Iris pigment epithelial cell (primary cell): ENCODE measurements around the gene CCDC184.

ENCODE experiments used
- DNase-seq: peaks from one replicate; pipeline ENCODE4 v3.0.0-alpha.2; 2011; ENCODE audit warnings: low read depth

Gene CCDC184

DNA sequence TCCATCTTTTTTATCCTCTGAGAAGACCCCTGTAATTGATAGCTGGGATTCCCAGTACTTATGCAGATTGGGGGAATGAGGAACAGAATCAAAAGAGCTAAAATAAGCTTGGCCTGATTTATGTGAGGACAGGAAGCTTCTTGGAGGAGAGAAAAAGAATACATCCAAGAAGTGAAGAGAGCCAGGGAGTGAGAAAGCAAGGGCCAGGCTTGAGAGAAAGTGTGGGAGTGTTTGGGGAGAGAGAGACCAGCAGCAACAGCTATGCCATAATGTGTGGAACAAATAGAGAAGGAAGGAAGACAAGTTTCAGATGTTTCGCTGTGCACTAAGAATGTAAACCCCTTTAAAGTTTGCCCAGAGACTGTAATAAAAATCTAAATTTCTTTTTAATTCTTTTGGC is 4.0 kb upstream of the CCDC184 start:
- DNase-seq = no peak

DNA sequence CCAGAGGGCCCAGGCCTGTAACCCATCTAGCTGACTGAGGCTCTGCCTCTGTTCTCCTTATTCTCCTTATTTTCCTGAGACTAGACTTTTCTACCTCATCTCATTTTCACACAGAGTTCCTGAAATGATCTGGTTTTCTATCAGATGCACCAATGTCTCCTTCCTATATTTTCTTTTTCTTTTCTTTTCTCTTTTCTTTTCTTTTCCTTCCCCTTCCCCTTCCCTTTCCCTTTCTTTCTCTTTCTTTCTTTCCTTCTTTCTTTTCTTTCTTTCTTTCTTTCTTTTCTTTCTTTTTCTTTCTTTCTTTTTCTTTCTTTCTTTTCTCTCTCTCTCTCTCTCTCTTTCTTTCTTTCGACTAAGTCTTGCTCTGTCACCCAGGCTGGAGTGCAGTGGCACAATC is 3.0 kb upstream of the CCDC184 start:
- no peak for DNase-seq

DNA sequence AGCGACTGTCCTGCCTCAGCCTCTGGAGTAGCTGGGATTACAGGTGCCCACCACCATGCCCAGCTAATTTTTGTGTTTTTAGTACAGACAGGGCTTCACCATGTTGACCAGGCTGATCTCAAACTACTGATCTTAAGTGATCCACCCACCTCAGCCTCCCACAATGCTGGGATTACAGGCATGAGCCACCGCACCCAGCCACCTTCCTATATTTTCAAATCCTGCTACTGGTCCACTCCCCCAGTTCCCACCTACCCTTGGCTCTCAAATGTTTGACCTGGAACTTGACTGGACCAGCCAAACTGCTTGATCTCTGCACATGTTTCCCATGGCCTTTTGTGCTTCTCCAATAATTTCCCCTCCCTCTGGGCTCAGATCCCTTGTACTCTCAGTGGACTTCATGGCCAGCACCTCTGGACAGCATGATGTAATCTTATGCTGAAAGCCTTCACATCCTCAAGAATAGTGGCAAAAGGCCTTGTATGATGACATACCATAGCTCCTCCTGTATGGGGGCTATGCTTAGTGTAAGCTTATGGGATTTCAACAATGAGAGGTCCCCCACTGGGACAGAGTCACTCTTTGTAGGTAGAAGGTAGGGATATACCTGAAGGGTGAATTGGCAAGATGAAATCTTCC is 2.5 kb upstream of the CCDC184 start:
- DNase-seq = no peak

DNA sequence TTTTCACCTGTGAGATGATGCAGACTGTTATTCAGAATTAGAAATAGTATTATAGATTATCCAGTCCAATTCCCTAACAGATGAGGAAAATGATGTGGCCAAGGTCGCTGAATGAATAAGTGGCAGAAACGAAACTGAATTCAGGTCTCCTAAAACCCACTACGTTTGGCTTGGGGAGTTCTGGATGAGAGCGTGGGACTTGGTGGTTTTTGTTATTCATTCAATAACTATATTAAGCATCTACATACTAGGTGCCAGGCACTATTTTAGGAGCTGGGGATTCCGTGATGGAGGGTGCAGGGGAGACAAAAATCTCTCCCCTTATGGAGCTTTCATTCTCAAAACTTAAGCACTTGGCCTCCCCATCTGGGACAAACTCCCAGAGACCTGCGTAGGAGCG is 813 bp upstream of the CCDC184 start:
- DNase-seq = no peak

DNA sequence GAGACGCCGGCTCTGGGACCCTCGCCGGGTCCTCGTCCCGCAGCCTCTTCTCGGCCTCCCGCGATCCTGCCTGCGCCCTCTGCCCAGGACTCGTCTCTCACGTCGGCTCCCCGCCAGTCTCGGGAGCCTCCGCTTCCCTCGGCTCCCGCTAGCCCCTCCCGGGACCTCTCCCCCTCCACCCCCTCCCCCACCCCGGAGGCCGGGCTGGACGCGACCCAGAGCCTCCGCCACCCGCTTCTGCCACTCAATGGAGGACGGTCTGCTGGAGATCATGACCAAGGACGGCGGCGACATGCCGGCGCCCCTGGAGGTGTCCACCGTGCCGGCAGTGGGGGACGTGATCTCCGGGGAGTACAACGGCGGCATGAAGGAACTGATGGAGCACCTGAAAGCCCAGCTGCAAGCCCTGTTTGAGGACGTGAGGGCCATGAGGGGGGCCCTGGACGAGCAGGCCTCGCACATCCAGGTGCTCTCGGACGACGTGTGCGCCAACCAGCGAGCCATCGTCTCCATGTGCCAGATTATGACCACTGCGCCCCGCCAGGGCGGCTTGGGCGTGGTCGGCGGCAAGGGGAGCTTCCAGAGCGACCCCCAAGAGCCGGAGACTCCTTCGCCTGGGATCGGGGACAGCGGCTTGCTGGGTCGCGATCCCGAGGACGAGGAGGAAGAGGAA is 568 bp downstream of the CCDC184 start:
- DNase-seq = no peak

DNA sequence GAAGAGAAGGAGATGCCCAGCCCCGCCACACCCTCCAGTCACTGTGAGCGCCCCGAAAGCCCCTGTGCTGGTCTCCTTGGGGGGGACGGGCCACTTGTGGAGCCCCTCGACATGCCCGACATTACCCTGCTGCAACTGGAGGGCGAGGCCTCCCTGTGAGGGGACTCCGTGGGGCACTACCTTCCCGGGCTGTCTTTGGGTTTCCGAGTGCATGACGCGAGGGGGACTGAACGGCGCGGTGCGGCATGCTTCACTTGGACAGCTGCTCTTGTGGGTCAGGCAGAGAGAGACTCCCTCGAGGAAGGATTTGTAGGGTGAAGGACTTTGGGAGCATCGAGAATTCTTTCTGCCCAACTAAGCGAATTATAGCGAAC is 1.1 kb downstream of the CCDC184 start:
- DNase-seq = no peak

DNA sequence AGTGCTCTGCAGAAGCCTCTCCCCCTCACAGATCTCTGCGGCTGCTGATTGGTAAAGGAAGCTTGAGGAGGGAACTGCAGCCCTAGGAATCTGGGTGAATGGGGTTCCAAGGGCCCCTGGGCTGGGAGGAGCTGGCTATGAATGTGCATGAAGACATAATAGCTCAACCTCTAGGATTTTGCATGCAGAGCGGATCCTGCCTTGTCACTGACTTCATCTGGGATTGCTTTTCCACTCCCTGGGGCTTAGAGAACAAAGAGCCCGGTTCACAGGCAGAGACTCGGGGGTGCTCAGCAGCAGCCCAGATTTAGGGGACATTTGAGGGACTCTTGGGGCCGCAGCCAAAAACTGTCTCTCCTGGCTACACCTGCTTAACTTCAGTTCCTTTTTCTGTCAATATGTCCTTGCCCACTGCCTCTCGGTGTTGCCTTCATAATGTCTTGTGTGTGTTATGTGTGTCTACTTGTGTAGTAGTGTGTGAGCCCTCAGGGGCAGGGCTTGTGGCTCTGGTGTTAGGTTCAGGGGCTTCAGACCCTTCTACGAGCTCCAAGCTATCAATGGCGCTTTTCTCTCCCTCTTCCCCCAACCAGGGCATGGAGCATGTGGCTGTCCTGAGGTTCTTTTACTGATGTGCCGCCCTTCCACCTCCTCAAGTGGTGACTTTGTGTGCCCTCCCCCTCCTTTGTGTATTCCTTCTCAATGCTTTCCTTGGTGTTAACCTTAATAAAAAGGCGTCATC is 1.9 kb downstream of the CCDC184 start:
- DNase-seq = peak; percentile 15

GRCh38 chr12:48187916-48188695 is 4.7 kb downstream of the CCDC184 start:
- DNase-seq = no peak

DNA sequence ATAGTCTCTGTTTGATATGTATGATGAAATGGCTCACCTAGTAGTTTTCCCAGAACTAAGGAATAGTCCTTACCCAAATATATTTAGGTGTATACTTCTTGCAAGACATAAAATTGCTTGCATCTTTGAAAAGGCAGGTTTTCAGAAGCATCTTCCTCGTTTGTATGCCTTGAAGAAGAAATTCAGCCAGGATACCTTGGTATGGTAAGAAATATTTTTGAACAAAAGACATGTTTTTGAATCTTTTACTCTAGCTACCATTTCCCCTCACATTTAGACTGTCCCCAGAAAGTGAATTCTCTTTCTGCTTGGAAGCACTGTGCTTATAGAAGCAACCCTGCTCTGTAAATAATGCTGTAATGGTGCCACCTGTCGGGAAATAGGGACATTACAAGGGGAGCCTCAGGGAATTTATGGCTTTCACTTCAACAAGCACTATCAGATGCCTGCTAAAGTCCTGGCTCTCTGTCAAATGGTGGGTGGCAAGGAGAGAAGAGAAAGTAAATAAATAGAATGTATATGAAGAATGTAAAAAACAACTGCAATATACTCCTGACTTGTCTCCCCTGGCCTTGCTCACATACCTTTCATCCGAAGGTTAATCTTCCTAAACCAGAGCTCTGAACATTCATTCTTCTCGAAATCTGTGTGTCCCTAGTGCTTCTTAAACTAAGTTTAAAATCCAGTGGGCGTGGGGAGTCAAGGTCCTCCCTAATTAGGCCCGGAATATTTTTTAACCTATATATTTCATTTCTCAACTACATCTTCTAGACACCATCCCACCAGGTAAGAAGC is 6.1 kb downstream of the CCDC184 start:
- DNase-seq = peak; percentile 67

DNA sequence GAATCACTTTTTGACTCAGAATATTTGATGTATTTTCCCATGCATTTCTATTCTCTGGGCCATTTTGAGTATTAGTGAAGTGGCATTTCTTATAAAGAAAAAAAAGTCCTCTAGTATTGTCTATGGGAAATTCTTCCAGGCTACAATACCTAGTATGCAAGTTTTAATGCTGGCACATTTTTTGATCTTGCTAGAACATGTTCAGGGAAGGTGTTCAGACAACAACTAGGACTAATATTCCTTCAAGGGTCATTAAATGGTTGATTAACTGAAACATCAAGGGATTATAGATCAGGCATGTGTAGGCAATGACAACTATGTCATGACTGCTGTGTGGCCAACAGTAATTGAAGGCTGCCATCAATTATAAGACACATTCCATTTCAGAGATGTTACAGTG is 7.7 kb downstream of the CCDC184 start:
- DNase-seq = no peak

DNA sequence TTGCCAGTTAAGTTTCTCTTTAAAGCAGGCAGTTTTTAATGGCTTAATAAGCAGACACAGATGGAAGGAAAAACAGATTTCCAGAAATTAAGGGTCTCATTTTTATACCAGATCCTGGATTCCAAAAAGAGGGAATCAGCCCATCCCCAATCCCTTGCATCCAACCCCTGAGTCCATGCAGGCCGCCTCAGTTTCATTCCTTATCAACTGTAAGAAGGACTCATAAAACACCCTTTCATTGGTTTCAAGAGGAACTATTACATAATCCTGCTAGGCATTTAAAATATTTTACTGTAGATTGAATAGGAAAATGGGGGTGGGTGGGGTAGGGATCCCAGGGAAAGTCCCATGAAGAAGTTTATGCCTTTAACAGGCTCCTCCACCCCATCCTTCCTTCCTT is 9.4 kb downstream of the CCDC184 start:
- DNase-seq = no peak

DNA sequence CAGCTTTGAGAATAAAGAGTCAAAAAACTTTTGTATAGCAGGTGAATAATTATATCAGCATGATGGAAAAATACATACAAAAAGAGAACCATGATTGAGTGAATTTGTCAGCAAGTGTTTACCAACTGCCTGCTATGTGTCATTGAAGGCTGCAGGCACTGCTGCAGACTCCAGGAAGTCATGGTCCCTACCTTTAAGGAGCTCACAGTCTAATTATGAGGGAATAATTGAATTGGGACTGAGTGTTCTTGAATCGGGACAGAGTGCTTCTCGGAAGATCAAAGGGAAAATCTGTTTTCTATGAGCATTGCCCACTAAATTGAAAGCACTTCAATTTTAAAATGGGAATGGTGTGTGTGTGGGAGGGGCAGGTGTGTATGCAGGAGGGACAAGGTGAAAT is 10.2 kb downstream of the CCDC184 start:
- no peak for DNase-seq

DNA sequence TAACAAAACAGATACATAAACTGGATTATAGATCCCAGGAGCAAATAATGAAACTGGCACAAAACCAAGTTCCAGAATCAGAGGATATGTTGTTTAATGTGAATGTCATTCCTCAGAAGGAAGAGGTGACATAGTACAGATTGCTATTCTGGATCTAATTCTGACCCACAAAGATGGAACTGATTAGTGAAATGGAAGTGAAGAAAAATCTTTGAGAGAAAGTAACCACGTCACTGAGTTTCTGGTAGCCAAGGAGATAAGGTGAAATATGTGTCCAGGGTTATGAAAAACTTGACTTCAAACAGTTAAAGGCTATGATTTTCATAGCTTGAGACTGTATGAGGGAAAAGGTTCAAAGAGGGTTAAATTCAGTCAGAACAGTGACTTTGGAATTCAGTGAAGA is 11.4 kb downstream of the CCDC184 start:
- DNase-seq = peak; percentile 24

DNA sequence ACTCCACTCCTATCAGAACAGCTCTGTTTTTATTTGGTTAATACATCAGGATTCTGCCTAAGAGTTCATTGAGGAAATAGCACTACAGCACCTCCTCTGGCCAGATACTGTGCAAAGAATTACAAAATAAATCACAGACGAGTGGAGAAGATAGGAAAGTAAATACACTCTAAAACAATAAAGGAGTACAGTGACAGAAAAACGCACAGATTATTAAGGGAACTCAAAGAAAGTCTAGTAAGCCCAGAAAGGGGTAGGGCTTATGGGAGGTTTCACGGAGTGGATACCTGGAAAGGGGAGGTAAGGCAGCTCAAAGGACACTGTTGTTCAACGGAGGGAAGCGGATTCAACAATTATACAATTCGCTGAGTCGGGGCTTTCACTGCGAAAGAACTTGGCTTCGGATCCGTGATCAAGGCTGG is 14.1 kb downstream of the CCDC184 start:
- DNase-seq = peak; percentile 59

DNA sequence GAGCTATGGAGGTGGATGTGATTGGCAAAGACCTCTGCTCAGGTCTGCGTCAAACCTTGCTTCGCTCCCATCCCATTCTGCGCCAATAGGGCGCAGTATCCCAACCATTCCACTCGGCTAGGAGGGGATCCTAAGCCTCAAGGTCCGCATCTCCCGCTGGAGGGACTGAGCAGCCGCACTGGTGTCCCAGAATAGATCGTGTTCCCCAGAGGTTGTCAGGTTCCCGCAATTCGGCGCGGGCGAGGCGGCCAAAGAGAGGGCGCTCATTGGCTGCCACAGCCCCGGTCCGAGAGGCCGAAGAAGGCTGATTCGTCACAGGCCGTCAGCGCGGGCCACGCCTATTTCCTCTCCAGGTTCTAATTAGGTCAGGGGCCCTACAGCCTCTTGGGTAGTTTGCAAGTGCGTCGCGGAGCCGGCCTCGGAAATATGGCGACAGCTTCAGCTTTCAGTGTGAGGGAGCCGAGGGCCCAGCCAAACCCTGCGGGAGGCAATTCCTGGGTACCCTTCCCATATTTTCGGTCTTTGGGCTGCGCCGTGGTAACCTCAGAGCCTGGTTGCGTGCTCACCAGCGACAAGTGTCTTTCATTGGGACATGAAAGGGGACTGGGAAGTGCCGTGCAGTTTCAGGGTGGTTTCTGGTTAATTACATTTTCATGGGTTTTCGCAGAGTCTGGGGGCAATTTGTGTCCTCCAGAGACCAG is 14.7 kb downstream of the CCDC184 start:
- DNase-seq = peak; percentile 96

GRCh38 chr12:48198672-48198971 is 15.2 kb downstream of the CCDC184 start:
- DNase-seq = peak; percentile 22

- no peak for DNase-seq
Observed at GRCh38 chr12:48198985-48199384, 15.5 kb downstream of the CCDC184 start.

GRCh38 chr12:48199774-48200221 is 16.4 kb downstream of the CCDC184 start:
- peak; percentile 82 for DNase-seq

- DNase-seq = no peak
Observed at GRCh38 chr12:48201091-48201490, 17.6 kb downstream of the CCDC184 start.

- DNase-seq = no peak
Observed at GRCh38 chr12:48201516-48201915, 18.1 kb downstream of the CCDC184 start.

- DNase-seq = no peak
Observed at GRCh38 chr12:48202766-48203165, 19.3 kb downstream of the CCDC184 start.
